NCI-H2171 treated with DMSO at 0.1 percent for 48 hours (cell line): ENCODE results near the gene OR8D1.

Experiments
- DNase-seq: peaks from one replicate; lab custom pipeline; 2025; lab: John Stamatoyannopoulos, UW

Gene OR8D1

DNA sequence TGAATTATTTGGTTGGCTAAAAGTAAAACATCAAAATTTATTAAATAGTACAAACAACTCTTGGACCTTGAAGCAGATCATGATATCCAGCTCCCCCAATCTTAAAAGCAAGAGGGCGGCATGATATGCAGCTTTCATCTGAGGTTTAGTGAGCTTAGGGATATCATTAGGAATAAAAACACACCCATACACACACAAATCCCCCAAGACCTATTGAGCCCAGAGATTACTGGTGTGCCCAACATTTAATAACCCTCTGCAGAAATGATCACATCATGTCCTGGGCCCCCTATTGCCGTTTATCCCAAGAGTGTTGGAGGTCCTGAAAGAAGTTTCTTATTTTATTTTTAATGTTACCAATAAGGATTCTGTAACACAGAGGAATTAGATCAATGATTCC lies at the start of gene OR8D1:
Gene OR8D1, minus strand, starts transcription at position 101 of the 400 bp plus-strand sequence. CDS start 3,183 bp downstream, outside the sequence.
- no peak for DNase-seq

DNA sequence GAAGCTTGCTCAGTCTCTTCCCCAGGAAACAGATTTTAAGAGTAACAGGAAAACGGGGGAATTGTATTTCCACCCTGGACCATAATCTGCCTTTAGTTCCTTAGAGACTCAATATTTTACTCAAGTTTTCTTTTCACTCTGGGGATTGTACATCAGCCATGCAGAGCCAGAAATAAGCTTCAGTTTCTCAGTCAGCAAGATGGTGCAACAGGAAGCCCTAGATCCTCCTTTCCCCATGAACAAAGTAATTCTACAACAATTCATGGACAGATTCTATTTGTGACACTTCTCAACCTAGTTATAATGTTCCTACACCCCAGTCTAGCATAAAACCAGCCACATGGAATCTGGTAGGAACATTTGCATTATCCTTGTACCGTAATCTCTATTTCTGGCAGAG lies 45.8 kb upstream of the OR8D1 start:
- DNase-seq, result no peak

DNA sequence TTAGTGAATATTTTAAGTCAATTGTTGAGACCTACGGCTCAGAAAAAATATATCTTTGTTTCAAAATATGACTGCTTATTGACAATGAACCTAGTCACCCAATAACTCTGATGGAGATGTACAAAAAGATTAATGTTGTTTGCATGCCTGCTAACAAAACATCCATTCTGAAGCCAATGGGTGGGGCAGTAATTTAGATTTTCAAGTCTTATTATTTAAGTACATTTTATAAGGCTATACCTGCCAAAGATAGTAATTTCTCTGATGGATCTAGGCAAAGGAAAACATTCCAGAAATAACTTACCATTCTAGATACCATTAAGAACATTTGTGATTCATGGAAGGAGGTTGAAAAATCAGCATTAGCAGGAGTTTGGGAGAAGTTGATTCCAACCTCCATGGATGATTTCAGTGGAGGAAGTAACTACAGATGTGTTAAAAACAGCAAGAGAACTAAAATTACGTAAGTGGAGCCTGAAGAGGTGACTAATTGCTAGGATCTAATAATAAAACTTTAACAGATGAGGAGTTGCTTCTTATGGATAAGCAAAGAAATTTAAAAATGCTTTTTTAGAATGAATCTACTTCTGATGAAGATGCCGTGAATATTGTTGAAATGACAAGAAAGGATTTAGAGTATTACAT lies 32.7 kb upstream of the OR8D1 start:
- DNase-seq, result no peak

DNA sequence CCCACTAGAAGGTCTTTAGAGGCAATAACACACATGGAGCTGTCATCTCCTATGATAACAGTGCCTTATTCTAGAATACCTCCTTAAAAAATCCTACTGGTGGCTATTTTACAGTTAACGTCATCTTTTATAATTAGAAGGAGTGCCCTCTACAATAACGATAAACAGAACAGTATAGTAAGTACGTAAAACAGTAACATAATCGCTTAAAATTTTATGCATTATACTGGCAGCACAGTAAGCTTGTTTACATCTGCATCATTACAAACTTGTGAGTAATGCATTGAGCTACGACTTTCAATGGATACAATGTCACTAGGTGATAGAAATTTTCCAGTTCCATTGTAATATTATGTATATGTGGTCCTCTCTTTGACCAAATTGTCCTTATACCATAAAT lies 30.6 kb upstream of the OR8D1 start:
- DNase-seq, result no peak

DNA sequence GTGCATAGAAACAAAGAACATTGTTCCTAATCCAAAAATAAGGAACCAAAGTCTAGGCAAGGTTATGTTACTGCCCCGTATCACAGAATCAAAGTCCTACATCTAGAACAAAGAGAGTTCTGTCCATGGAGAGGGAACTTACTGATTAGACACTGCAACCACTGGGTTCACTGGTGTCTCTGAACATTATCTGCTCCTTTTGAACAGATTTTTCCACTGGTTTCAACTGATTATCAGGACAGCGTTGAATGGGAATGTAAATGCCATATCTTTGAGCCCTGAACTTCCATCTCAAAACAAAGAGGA lies 26.3 kb upstream of the OR8D1 start:
- no peak for DNase-seq

DNA sequence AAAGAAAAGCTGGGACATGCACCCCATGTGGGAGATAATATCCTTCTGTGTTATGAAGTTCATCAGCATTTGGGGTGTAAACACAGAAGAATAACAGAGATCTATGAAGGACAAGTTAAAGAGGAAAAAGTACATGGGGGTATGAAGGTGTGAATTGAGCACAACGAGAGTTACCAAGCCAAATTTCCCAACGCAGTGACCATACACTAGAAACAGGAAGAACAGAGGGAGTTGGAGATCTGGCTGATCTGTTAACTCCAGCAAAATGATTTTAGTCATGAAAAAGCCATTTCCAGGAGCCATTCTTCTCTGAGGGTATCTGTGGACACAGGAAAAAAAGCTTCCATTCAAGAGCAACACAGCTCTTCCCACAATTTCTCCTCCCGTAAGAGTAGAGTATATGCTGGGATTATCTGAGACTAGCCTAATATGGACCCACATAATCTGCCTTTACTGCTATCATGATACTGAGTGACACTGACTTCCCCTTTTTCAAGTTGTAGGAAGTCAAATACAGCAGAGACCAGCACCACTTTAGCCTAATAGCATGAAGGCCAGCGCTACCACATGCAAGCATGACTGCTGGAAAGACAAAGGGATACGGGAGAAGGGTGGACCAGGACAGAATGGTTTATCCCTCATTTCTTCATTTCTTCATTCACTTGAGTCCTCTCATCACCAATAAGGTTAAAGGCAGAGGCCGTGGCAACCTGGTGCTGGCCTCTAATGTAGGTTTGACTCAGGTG lies 25.8 kb upstream of the OR8D1 start:
- DNase-seq, result no peak

DNA sequence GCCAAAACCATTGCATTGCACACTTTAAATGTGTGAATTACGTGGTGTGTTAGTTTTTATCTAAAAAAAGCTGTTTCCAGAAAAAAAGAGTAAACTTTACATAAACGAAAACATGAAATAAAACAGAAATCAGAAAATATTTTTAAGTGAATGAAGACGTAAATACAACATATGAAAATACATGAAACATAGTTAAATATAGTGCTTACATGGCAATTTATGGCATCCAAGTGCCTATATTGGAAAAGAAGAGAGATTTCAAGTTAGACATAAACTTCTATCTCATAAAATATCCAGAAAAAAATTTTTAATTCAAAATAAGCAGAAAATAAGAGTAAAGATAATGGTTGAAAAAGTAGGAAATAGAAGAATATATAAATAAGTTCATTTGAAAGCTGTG lies 18.1 kb upstream of the OR8D1 start:
- no peak for DNase-seq

DNA sequence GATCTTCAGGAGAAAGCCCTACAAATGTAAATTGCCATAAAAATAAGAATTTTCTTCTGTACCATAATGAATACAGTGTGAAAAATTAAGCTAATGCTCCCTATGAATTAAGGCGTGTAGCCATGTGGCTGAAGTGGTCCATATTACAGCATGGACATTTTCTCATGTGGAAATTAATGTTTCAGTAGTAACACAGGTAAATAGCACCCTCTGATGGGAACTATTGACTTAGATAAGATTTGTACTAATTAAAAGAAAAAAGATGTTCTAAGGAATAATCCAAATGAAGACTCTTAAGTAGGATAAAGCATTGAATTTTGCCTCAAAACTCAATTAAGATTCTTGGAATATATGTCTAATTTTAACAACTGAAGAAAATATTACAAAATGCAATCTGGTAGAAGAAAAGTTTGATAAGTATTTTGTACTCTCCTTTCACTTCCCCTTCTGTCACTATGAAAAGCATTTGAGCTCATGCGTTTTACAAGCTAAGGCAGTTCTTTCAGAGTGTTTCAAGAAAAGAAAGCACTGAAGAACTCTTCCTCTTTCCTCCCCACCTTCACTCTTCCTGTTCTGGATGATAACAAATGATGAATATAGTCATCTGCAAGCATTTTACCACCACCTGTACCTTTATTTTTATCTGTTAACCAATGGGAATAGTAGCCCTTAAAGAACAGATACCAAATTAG lies 16.2 kb upstream of the OR8D1 start:
- no peak for DNase-seq

DNA sequence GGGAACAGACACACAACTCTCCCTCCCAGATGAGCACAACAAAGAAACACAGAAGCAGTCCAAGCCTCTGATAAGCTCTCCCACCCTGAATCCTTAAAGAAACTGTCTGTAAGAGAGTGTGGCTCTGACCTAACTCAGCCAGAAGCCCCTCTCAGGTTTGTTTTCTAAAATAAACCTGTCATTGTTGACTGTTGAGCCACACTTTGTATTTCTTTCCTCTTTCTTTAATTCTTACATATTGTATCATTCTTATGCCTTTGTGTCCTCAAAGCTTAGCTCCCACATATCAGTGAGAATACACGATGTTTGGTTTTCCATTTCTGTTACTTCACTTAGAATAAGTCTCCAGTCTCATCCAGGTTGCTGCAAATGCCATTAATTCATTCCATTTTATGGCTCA lies 14.0 kb upstream of the OR8D1 start:
- DNase-seq, result no peak

DNA sequence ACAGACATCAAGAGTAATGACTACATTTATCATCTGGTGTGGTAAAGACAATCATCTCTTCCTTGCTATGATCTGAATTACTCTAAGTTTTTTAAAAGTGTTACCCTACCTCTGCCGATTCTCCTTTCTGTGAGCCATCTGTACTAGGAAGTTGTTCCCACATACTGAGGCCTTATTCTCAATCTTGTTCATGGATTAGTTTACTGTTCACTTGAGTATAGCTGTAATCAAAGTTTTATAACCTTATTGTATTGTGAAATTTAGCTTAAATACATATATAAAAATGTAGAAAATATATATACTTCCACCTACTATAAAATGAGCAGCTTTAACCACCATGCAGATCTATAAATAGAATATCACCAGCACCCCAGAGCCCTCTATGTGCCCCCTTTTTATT lies 8.6 kb upstream of the OR8D1 start:
- DNase-seq, result no peak

DNA sequence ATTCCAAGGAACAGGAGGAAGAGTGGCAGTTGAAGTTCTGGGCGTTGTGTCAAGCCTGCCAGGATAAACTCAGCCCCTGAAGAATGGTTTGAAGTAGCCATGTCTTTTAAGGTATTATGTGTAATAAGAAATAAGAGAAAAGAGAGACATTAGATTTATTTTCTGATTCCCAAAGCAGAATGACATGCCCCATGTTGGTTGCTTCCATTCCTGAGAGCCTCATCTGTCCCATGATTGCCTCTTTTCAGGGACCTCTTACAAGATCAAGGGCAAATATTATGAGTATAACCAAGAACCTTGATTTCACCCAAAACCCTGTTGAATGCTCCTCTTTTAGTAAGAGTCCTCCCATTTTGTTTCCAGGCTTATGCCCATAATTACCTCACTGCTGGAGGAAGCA lies 6.3 kb upstream of the OR8D1 start, which contains the start of gene OR8D2:
Gene OR8D2, minus strand, starts transcription at position 101 of the 400 bp plus-strand sequence. Its CDS starts 0 bp downstream, at position 101.
- no peak for DNase-seq

DNA sequence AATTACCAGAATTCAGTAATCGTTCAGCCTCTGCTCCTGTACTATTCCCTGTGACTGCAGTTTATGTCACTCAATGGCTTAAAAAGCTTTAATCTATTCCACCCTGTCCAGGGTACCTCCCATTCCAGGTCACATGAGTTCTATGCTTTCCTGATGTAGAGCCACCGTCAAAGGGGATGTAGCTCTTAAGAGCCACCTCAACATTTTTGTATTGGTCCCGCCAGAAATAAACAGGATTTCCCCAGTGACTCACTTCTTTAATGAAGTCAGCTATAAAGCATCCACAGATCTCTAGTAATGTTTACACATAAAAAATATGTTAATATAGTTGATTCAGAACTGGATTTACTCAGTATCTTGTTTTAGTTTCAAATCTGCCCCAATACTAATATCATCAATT lies 1.3 kb upstream of the OR8D1 start:
- no peak for DNase-seq

DNA sequence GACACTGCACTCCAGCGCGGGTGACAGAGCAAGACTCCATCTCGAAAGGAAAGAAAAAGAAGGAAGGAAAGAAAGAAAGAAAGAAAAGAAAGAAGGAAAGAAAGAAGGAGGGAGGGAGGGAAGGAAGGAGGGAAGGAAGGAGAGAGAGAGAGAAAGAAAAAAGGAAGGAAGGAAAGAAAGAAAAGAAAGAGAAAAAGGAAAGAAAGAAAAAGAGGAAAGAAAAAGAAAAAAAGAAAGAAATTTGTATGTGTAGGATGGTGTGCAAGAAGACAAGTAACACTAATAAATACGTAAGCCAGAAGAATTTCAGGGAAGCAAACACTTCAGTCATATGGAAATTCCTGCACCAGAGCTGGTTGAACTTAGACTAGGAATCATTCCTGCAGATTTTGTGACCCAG lies 618 bp downstream of the OR8D1 start:
- no peak for DNase-seq

DNA sequence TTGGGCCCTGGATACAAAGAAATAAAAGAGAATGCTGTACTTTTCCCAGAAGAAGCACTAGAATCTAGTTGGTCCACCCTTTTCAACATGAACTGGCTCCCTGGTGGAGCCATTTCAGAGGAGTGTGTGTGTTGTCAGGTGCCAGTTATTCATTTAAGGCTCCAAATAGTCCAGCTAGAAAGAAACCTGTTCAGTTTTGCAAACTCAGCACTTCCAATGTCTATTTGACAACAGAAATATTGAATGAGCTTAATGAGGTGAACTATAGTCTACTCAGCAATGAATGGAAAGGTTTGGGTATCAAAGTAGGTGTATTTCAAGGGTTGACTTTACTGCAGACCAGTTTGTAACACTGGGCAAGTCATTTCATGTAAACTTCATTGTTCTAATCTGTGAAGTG lies 2.1 kb downstream of the OR8D1 start:
- no peak for DNase-seq

DNA sequence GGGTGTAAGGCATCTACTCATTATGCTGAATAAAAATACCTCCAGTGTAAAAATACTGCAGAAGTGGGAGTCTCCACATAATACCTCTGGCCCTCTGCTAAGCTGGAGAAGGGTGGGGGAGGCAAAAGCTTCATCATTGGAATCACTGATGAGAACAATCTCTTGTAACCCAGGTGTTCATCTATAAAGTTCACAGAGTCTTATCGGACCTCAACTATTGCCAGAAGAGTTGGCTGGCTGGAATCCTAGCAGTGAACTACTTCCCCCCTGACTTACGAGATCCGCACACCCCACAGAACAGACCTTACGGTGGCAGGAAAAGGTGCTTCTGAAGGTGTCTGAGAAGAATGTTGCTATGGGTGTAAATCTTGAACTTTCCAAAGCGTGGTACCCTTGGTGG lies 2.5 kb downstream of the OR8D1 start:
- no peak for DNase-seq

DNA sequence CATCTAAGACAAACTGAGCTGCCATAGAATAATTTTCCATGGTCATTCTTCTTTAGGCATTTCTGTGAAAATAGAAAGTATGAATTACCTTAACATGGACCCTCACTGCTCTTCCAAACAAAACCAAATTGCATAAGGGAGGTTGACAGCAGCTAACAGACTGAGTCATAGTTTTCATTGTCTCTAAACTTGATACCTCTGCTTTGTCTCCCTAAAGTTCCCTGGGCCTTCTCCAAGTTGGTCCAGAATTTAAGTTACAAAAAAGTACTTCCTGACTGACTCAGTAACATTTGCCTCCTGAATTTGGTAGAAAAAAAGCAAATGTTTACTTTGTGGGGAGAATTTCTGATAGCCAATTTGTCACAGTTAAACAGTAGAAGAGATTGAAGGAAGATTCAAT lies 3.0 kb downstream of the OR8D1 start:
- no peak for DNase-seq

DNA sequence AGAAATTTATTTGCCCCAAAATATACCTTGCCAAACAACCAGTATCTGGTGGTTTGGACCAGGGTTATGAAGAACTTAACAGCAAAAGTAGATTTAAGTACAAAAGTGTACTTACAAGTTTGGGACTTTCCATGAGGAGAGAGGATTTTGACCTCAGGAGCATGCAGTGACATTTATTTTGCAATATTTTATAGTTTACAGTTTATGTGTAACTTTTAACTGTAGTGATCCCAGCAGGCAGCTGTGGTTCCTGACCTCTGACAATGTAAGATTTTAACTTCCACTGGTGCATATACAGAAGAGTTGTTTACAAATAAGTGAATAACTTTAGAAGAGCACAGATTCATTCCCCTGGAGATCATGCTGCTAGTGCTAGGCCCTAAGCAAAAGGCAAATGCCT lies 6.7 kb downstream of the OR8D1 start:
- DNase-seq, result no peak

DNA sequence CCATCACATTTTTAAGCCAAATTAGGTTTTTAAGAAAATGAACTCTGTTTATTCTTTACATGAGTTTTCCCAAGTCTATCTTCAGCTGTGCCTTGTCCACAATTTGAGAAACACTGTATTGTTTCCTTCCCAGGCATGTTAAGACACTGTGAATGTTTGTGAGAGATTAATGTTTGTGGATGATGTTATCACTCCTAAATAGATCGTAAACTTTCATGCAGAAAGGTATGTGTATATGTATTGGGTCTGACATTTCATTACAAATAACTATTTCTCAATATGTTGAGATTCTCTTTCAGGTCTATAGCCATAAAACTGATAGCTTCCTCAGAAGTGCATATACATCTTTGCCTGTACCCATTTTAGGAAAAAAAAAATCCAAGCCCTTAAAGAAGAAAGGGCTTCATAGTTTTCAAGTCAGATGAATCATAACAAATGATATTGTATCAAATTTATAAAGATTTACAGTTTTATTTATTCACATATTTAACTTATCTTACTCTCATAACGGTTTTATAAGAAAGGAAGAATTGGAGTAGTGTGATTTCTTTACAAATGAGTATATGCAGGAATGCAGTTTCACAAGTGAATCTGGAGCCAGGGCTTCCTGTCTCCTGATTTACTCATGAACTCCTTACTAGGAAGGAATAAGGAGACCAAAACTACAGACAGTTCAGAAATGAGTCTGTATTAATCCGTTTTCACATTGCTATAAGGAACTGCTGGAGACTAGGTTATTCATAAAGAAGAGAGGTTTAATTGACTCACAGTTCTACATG lies 11.2 kb downstream of the OR8D1 start:
- no peak for DNase-seq

DNA sequence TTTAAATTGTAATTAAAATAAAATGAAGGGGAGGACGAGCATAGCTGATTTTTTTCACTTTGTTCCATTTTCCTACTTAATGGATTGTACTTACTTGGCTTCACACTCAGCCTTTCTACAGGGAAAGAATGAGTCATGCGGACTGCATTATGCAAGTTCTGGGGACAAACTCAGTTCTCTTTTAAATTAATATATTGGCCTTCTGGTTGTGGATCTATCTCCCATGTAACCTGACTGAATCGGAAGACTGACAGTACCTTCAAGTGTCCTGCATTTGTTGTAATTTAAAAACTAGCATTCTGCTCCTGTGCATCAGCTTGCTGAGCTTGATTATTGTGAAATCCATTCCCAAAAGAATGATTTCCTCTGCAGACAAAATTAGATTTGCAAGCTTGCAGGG lies 12.2 kb downstream of the OR8D1 start:
- no peak for DNase-seq

DNA sequence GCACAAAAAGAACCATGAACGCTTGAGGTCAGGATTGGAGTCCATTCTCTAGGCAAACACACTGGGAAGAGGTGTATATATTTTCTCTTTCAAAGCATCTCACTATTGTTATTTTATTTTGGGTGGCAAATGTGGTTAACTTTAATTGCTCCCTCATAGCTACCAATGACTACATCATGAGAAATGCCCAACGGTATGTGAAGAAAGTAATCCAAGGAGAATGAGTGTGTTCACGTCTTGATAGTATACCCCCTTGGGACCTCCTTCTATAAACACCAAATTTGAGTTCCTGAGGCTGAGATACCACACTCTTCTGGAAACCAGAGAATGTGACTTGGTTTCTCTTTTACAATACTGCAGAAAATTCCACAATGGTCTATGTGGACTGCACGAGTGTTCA lies 15.8 kb downstream of the OR8D1 start:
- no peak for DNase-seq

DNA sequence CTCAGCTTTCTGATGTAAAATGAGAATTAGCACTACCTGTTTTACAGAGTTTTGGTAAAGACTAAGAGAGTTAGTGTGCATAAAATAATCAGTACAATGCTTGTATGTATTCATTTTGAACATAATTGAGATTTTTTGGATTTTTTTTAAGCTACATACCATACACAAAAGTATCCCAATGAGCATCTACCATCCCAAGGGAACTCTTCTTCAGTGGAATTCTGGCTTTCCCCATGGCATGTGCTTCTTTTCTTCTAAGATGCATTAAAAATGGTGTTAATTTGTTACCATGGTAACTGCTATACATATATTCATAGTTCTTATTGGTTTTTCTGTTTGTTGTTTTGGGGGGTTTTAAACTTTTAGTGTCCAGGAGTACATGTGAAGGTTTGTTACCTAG lies 17.7 kb downstream of the OR8D1 start:
- no peak for DNase-seq

DNA sequence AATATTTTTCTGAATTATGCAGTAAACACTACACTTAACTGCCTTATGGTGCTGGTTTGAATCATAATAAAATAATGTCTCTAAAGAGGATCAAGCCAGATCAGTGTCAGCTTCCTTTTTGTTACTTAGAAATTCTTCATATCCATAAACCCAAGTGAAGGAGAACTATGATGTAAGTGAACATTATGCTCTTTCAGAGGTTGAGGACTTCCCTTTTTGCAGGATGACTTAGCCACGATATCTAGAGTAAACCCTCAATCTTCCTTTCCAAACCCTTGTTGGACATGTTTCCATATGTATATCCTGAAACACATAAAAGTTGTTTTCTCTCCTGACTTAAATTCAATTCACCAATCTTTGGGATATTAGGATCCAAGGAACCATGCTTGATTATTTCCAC lies 19.1 kb downstream of the OR8D1 start:
- DNase-seq, result no peak
